Cardiac muscle cell (in vitro differentiated cells and primary cell): ENCODE measurements around the gene WDR20. TPM values are rescaled to one million over a fixed set of nuclear protein-coding genes. Genes with fewer than 3 reads are reported as not detected.

ENCODE experiments used
- DNase-seq, 2 donors: peaks; one replicate each; pipeline versions ENCODE4 v3.0.0 to v3.0.0-alpha.2; 2010 to 2017; ENCODE audit warnings: low read depth in 1 of 2, low spot score in 1 of 2
- H3K27ac ChIP-seq: fragments of 200-600 bp; sonication (generic); 2 replicates; pipeline ENCODE4 v1.5.1; 2016
- H3K27me3 ChIP-seq: fragments of 200-600 bp; sonication (generic); 2 replicates; pipeline ENCODE4 v1.6.0; 2016; ENCODE audit warnings: control low read depth
- H3K36me3 ChIP-seq: fragments of 200-600 bp; sonication (generic); 2 replicates; pipeline ENCODE4 v1.5.1; 2016; ENCODE audit warnings: control low read depth
- H3K4me1 ChIP-seq: fragments of 200-600 bp; sonication (generic); 2 replicates; pipeline ENCODE4 v1.8.1; 2017; ENCODE audit warnings: low read depth, mild to moderate bottlenecking, mixed run types
- H3K4me3 ChIP-seq: fragments of 200-600 bp; sonication (generic); 2 replicates; pipeline ENCODE4 v1.5.1; 2016; ENCODE audit warnings: mild to moderate bottlenecking
- H3K9me3 ChIP-seq: fragments of 200-600 bp; sonication (generic); 2 replicates; pipeline ENCODE4 v1.5.1; 2017; ENCODE audit warnings: low read depth, mild to moderate bottlenecking, control low read depth
- polyA plus RNA-seq: library from polyadenylated mRNA; unstranded; fragments of >200 nt; fragmentation: Nextera tagmentation; extraction: Ambion mirVana; gene quantifications from 2 replicates; pipeline ENCODE4 v1.2.1, GENCODE V29; 2016
- total RNA-seq: library from RNA; depleted of rRNA; stranded (reverse); fragments of >200 nt; gene quantifications from 2 replicates; pipeline ENCODE4 v1.2.3, GENCODE V29; 2016
- TF ChIP-seq, protein P1 (sequence below): IDR thresholded peaks from 2 replicates; pipeline ENCODE4 v1.5.1; 2012; ENCODE audit warnings: low read depth, mild to moderate bottlenecking, low read length

Gene WDR20
- total and polyA plus RNA-seq, 2 experiments from 2014 or later, result 20.5 to 27.0 TPM

- TF ChIP-seq, protein P1, sequence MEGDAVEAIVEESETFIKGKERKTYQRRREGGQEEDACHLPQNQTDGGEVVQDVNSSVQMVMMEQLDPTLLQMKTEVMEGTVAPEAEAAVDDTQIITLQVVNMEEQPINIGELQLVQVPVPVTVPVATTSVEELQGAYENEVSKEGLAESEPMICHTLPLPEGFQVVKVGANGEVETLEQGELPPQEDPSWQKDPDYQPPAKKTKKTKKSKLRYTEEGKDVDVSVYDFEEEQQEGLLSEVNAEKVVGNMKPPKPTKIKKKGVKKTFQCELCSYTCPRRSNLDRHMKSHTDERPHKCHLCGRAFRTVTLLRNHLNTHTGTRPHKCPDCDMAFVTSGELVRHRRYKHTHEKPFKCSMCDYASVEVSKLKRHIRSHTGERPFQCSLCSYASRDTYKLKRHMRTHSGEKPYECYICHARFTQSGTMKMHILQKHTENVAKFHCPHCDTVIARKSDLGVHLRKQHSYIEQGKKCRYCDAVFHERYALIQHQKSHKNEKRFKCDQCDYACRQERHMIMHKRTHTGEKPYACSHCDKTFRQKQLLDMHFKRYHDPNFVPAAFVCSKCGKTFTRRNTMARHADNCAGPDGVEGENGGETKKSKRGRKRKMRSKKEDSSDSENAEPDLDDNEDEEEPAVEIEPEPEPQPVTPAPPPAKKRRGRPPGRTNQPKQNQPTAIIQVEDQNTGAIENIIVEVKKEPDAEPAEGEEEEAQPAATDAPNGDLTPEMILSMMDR, result no peak
- H3K27me3 ChIP-seq, result no peaks in the 10 kb centered on the region
- peaks cover 26% of the 10 kb centered on the region for H3K4me1 ChIP-seq
- DNase-seq, result no peak
- no peaks in the 10 kb centered on the region for H3K9me3 ChIP-seq
- peak overlapping the region; percentile 10 for H3K27ac ChIP-seq
- no peak overlapping the region for H3K4me3 ChIP-seq
- H3K36me3 ChIP-seq, result no peaks in the 10 kb centered on the region
Measured at GRCh38 chr14:102177161-102177560, 37.5 kb downstream of the WDR20 start.

GRCh38 chr14:102178806-102179205 lies 39.1 kb downstream of the WDR20 start:
- Histone ChIP-seq H3K27me3 (no peaks in the 10 kb centered on the region), H3K27ac (no peak overlapping the region), H3K4me3 (no peak overlapping the region), H3K9me3 (no peaks in the 10 kb centered on the region), H3K36me3 (no peaks in the 10 kb centered on the region), H3K4me1 (peaks cover 26% of the 10 kb centered on the region)
- DNase-seq, result no peak
- TF ChIP-seq, protein P1, result no peak

- TF ChIP-seq, protein P1, result no peak
- H3K9me3 ChIP-seq, result no peaks in the 10 kb centered on the region
- DNase-seq, result no peak
- no peaks in the 10 kb centered on the region for H3K27me3 ChIP-seq
- peaks cover 26% of the 10 kb centered on the region for H3K4me1 ChIP-seq
- H3K4me3 ChIP-seq, result no peak overlapping the region
- no peaks in the 10 kb centered on the region for H3K36me3 ChIP-seq
- H3K27ac ChIP-seq, result peak overlapping the region; percentile 44
Measured at GRCh38 chr14:102180248-102180998, 40.7 kb downstream of the WDR20 start.

- H3K4me1 ChIP-seq, result peaks cover 32% of the 10 kb centered on the region
- H3K4me3 ChIP-seq, result no peak overlapping the region
- TF ChIP-seq, protein P1, result no peak
- no peaks in the 10 kb centered on the region for H3K9me3 ChIP-seq
- no peaks in the 10 kb centered on the region for H3K27me3 ChIP-seq
- H3K36me3 ChIP-seq, result no peaks in the 10 kb centered on the region
- no peak for DNase-seq
- peak overlapping the region; percentile 44 for H3K27ac ChIP-seq
Measured at GRCh38 chr14:102181187-102181586, 41.5 kb downstream of the WDR20 start.

- no peaks in the 10 kb centered on the region for H3K36me3 ChIP-seq
- no peaks in the 10 kb centered on the region for H3K27me3 ChIP-seq
- H3K9me3 ChIP-seq, result no peaks in the 10 kb centered on the region
- H3K27ac ChIP-seq, result no peak overlapping the region
- no peak overlapping the region for H3K4me3 ChIP-seq
- peaks cover 32% of the 10 kb centered on the region for H3K4me1 ChIP-seq
- TF ChIP-seq, protein P1, result no peak
- peak in 1 of 2 donors; percentile 62 for DNase-seq
Measured at GRCh38 chr14:102182190-102182589, 42.5 kb downstream of the WDR20 start.
